Measurements from ENCODE around the gene FOXD4L1.
"Not testable (repeated sequence)": the region's sequence is repeated elsewhere in the genome, so short reads cannot be mapped to it uniquely, and the experiment has no call there.

The FOXD4L1 gene

DNA sequence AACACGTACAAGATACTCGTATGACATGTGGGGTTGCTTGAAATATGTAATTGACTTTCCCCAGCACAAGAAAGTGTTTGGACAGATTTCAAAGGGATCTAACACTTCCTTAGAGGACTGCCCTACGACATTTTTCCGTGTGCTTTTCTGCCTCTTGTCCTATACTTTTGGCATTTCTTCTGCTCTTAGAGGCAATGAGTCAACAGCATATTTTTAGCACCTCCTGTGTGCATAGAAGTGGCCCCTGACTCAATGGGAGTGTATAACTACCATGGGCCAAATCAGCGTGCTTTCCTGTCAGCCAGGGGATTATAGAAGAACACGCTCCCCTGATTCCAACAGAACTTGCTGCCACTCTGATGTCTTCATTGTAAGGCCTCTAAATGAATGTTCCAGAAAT lies 38.1 kb downstream of the FOXD4L1 start:
- not testable (repeated sequence) for H3K4me1 ChIP-seq; H4K20me1 ChIP-seq; H3K9ac ChIP-seq; H3K9me3 ChIP-seq (replicated peaks in 1 of 11); H3K36me3 ChIP-seq; H3K4me2 ChIP-seq; H3K4me3 ChIP-seq; H3K27ac ChIP-seq
- H3K27me3 ChIP-seq: peaks cover 5 to 14% (median 12%) of the 10 kb centered on the region in 11 experiments

DNA sequence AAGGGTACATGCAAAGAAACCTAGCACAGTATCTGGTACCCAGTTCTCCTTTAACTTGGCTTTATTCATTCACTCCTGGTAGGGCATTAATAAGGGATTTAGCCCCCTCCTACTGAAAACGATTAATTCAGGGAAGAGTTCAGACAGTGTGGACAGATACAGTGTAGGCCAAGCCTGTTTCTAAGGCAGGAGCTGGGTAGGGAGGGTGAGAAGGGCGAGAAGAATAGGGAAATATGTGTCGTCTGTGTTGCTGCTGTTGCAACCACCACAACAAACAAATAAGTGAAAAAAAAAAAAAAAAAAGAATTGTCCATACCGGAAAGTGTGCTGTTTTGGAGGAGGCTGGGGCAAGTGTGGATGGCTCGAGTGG lies 42.4 kb downstream of the FOXD4L1 start:
- H3K9ac ChIP-seq, H3K4me3 ChIP-seq, H3K4me2 ChIP-seq: not testable (repeated sequence)

DNA sequence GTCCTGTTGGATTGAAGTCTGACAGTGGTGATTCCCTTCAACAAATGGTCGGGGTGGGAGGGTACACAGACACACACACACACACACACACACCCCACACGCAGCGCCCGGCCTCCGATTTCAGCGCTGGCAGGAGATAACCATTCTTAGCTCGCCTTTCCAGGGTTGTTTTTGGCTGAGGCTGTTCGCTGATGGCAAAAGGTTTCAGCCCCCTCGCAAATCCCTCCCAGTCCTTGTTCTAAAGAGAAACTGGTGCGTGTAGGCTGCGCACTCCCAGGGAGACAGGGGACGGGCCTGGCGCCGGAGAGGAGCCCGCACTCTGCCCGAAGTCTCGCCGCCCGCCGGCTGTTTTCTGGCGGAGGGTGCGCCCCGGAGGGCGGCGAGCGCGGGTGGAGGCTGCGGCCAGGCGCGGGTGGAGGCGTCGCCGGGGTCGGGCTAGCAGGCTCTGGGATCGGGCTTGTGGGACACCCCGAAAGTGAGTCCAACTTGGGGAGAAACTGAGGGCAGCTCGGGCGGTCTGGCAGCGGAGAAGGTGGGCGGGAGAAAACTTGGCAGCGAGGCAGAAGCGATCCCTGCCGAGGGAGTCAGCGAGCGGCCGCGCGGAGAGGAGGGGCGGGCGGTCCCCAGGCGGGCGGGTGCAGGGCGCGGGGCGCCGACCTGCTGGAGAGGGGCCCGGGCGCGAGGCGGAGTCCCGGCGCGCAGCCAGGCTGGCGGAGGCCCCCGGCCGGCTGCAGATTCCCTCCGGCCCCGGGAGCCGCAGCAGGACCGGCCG lies 42.9 kb downstream of the FOXD4L1 start:
- Histone ChIP-seq H3K9ac (peak overlapping the region in 7 of 11 experiments; percentile 18 to 62 (median 44); a peak in 8 of 22 replicates), H3K4me2 (peak overlapping the region; percentile 76 to 95 (median 81))

More for the DNA sequence above, 42.4 kb downstream of the FOXD4L1 start:
- H3K27me3 ChIP-seq: peaks cover 15 to 34% (median 31%) of the 10 kb centered on the region in 11 experiments
- not testable (repeated sequence) for H3K27ac ChIP-seq; H3K9me3 ChIP-seq (replicated peaks in 1 of 11); H3K36me3 ChIP-seq; H3K4me1 ChIP-seq; H4K20me1 ChIP-seq

DNA sequence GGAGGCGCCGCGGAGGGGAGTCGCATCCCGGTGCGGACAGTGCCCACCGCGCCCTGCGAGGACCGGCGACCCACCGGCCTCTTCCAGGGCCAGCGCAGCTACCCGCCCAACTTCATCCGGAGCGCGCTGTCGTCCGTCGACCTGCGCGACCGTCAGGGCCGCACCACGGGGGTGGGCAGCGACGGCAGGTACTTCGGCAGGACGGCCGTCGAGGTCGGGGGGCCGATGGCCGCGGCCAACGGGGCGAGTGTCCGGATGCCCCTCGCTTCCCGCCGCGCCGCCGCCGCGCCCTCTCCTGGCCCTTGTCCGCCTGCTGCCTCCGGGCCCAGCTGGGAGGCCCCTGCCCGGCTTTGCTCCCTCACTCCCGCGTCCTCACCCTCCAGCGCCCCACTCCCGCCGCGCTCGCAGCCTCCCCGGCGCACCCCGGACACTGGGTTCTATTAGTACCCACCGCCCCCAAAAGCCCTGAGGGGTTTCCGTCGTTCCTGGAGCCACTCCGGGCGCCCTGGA lies 43.6 kb downstream of the FOXD4L1 start:
- H3K9me3 ChIP-seq (replicated peaks in 1 of 11); H3K27ac ChIP-seq; H3K36me3 ChIP-seq; H4K20me1 ChIP-seq; H3K4me1 ChIP-seq: not testable (repeated sequence)
- H3K4me3 ChIP-seq: peak overlapping the region; percentile 40 to 67 (median 55)
- H3K9ac ChIP-seq: peak overlapping the region in 3 of 11 experiments; percentile 31 to 62 (median 62); a peak in 3 of 22 replicates
- H3K4me2 ChIP-seq: peak overlapping the region; percentile 76 to 95 (median 81)
- H3K27me3 ChIP-seq: peaks cover 15 to 34% (median 31%) of the 10 kb centered on the region in 11 experiments

More for the DNA sequence above, 42.9 kb downstream of the FOXD4L1 start:
- H3K9me3 ChIP-seq (replicated peaks in 1 of 11); H3K4me1 ChIP-seq; H3K27ac ChIP-seq; H3K36me3 ChIP-seq; H4K20me1 ChIP-seq: not testable (repeated sequence)
- peak overlapping the region; percentile 40 to 67 (median 55) for H3K4me3 ChIP-seq
- peaks cover 15 to 34% (median 31%) of the 10 kb centered on the region in 11 experiments for H3K27me3 ChIP-seq

DNA sequence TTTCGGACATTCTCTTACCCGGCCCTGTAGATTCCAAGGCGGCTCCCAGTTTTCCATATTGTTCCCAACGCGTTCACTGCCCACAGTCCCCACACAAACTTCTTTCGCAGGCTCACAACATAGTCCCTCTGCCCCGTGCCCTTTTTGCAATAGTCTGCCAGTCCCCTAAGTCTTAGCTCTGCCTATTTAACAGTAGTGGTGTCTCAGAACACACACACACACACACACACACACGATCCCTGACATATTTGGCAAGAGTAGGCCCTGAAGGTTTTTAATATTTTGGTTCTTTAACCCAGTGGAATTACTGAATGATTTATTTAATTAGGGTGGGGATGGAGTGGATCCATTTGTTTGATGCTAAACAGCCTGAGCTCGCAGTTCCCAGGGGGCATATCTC lies 44.1 kb downstream of the FOXD4L1 start:
- H3K9me3 ChIP-seq (replicated peaks in 1 of 11); H3K4me3 ChIP-seq; H3K4me1 ChIP-seq; H3K27ac ChIP-seq; H3K9ac ChIP-seq; H4K20me1 ChIP-seq; H3K36me3 ChIP-seq; H3K4me2 ChIP-seq: not testable (repeated sequence)
- peaks cover 15 to 34% (median 31%) of the 10 kb centered on the region in 11 experiments for H3K27me3 ChIP-seq
